ENCODE data around the gene LRCH2.
"Not testable (repeated sequence)": the region's sequence is repeated elsewhere in the genome, so short reads cannot be mapped to it uniquely, and the experiment has no call there.

LRCH2 gene, protein sequence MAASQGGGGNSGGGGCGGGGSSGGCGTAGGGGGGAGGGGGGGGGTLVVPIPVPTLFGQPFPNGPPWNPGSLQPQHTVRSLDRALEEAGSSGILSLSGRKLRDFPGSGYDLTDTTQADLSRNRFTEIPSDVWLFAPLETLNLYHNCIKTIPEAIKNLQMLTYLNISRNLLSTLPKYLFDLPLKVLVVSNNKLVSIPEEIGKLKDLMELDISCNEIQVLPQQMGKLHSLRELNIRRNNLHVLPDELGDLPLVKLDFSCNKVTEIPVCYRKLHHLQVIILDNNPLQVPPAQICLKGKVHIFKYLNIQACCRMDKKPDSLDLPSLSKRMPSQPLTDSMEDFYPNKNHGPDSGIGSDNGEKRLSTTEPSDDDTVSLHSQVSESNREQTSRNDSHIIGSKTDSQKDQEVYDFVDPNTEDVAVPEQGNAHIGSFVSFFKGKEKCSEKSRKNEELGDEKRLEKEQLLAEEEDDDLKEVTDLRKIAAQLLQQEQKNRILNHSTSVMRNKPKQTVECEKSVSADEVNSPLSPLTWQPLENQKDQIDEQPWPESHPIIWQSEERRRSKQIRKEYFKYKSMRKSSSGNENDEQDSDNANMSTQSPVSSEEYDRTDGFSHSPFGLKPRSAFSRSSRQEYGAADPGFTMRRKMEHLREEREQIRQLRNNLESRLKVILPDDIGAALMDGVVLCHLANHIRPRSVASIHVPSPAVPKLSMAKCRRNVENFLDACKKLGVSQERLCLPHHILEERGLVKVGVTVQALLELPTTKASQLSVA

DNA sequence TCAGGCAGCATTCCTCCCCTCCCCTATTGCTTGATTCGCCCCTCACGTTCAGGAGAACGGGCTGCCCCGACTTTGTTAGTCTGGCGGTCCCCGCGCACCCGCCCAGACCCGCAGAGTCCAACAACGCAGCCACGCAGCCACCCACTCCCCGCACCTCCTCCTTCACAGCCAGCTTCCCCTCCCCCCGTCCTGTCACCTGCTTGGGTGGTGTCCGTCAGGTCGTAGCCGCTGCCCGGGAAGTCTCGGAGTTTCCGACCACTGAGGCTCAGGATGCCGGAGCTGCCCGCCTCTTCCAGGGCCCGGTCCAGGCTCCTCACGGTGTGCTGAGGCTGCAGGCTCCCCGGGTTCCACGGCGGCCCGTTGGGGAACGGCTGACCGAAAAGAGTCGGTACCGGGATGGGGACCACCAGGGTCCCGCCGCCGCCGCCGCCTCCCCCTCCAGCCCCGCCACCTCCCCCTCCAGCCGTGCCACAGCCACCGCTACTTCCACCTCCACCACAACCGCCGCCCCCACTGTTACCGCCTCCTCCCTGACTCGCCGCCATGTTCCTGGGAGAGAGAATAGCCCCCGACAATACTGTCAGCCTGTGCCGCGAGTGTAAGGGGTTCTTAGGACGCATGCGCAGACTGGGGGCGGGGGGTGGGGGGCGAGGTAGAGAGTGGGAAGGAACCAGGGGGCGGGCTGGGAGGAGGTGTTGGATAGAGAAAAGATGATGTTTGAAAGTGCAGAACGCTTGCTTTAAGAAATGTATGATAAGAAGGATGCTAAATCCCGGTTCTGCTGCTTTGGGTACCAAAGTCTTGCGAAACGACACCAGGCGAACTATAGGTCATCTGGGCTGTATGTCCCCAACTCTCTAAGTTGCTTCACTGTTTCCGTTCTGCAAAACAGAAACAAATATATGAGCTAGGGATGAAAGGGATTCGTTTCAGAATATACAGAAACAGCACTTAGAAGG, at the start of gene LRCH2:
Gene LRCH2, minus strand, starts transcription at position 600 of the 959 bp plus-strand sequence. Its CDS starts 55 bp downstream, at position 545.
- peak; percentile 29 for DNase-seq

DNA sequence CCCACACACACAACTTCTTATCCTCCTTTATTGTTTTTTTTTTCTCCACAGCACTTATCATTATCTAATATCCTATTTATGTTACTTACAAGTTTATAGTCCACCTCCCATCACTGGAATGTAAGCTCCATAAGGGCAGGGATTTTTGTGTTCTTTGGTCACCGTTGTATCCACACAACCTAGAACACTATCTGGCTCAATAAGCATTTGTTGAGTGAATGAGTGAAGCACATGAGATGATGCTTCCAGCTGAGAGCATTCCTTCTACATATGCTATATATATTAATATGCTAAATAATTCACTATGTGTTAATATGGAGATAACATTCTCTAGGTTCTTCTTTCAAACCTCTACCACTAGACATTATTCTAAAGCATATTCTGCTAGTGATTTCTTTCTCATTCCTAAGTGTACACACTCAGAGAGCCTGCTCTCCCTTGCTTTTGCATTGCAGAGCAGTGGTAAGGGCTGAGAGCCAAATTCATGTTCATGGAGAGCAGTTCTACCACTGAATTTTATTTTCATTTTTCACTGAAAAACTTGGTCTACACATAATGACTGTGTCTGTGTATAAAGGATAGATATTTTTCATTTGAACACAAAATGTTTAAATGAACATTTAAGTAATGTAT, 35.3 kb upstream of the LRCH2 start:
- DNase-seq = no peak

DNA sequence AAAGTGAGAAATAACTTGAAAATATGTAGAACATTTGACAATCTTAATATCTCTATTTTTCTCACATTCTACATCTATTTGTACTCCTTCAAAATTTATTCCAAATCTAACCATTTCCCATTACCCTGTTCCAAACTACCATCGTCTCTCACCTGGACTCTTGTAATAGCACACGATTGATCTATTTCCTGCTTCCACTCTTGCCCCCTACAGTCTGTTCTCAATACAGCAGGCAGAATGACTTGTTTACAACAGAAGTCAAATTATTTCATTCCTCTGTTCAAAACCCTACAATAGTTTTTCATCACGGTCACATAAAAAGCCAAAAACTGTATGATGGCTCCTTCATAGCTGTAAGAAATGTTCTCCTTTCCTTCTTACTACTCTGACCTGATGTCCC, 34.5 kb upstream of the LRCH2 start:
- DNase-seq = peak; percentile 1

- no peak for DNase-seq
Measured at GRCh38 chrX:115266300-115266699, 32.4 kb upstream of the LRCH2 start.

GRCh38 chrX:115264009-115264408, 30.1 kb upstream of the LRCH2 start:
- no peak for DNase-seq

DNA sequence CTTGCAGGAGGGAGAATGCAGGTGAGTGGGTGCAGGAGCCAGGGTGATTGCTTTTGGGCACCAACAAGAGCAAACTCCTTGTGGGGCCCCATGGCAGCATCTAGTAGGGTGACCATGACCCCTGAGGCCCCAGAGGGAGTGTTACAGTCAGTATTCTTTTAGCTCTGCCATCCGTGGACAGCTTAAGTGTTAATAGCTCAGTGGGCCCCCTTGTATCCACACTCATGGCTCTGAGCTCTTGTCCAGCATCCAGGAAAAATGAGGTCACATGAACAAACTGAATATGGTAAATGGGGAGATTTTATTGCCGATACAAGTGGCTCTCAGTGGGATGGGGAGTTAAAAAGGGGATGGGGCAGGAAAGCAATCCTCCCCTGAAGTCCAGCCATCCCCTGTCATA, 27.3 kb upstream of the LRCH2 start:
- DNase-seq = no peak

DNA sequence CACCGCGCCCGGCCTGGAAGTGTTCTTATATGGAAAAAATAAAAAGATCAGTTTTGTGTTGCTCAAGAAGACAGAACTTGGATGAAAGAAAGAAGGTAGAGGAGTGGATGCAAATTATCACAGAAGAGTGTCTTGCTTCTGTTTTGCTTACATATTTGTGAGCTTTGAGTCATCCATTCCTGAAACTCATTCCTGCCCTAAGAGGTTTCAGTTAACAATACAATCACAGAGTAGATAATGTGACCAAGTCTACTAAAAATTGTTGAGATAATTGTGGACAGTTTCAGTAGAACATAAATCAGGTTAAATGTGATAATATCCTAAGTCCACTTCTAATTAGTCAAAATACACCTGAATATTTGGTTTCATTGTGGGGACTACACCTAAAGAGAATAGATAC, 26.4 kb upstream of the LRCH2 start:
- DNase-seq = no peak

- no peak for DNase-seq
Measured at GRCh38 chrX:115259238-115259875, 25.5 kb upstream of the LRCH2 start.

DNA sequence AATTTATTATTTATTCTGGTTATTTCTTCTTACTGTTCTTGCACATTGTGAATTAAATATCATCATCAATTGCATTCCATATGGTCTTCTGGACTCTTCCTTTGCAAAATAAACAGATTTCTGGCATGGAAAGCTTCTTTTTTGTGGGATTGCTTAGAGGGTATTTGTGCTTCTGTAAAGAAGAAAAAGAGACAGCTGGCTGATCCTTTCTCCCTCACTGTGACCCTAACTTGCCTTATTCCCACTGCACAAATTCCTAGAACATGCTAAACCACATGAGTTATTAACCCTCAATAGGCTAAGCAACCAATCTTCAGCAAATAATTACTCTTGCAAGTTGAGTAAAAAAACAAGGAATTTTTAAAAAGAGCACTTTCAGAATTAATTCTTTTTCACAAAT, 23.8 kb upstream of the LRCH2 start:
- DNase-seq = no peak

GRCh38 chrX:115255003-115255402, 21.1 kb upstream of the LRCH2 start:
- DNase-seq = no peak

- no peak for DNase-seq
Measured at GRCh38 chrX:115251458-115252233, 17.8 kb upstream of the LRCH2 start.

GRCh38 chrX:115237056-115237455, 3.2 kb upstream of the LRCH2 start:
- DNase-seq = no peak

DNA sequence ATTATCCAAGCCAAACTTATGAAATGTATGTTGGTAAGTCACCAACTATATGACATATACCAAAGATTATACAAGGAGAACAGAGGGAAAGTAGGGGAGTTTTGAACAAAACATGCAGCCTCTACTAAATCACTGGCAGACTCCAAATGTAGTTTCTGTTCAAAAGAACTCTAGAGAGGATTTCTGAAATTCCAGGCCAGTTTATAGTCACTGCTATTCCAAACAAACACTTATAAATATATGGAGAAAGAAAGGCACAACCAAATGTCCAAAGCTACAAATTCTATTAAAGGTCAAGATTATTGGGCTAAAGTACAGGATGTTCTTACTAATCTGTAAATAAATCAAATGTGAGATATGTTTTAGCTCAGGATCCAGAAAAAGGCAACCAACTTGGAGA, 2.7 kb upstream of the LRCH2 start:
- no peak for DNase-seq

GRCh38 chrX:115234461-115234860, 565 bp upstream of the LRCH2 start:
- DNase-seq = no peak

- DNase-seq = peak; percentile 0
Measured at GRCh38 chrX:115232933-115233496, 881 bp downstream of the LRCH2 start.

DNA sequence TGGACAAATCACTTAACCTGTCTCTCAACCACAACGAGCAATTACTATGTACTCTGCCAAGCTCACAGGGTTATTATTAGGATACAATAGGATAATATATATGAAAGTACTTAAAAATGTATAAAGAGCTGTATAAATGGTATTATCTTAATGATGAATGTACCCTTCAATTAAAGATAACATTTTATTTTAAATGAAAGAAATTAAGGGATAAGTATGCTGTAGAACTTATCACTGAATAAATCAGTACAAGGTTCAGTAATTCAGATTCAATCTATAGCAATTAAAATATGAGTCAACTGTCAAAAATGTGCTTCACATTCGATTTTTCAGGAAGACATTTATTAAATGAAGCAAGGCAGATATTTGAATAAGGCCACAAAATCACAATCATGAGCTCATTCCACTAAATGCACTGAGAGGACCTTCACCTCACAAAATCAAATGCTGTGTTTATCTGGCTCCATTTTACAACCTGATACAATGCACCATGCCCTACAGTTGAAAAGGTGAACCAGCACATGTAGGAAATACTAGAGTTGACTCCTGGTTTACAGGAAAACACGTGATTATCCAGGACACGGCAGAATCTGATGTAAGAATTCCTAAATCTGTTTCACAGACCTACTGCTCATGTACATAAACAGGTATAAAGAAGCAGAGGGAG, 4.4 kb downstream of the LRCH2 start:
- DNase-seq = no peak

- DNase-seq = peak; percentile 29
Measured at GRCh38 chrX:115226929-115227328, 7.0 kb downstream of the LRCH2 start.

- not testable (repeated sequence) for DNase-seq
Measured at GRCh38 chrX:115217346-115217745, 16.6 kb downstream of the LRCH2 start.

GRCh38 chrX:115214605-115215004, 19.3 kb downstream of the LRCH2 start:
- DNase-seq = no peak

DNA sequence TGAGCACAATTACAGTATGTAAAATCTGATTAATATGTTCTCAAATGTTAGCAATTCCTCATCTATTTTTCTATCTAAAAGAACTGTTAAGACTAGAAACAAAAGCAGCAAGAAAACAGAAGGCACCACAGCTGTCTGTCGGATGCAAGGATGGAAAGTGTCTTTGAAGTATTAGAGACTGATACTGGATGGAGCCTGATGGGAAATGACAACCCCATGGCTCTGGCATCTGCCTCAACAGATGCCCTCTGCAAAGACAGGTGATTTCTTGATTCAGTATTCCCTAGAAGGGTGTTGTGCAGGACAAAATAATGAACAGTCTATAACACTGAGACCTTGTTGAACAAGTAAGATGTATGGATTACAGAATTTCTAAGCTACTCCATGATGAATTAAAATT, 19.7 kb downstream of the LRCH2 start:
- no peak for DNase-seq
